Loucy (cell line): ENCODE measurements around the gene AFF3.
A peak's percentile ranks its signal among the peaks of the same experiment; 100 is the strongest.

Experiments
- H2AFZ ChIP-seq: fragments of 200-600 bp; sonication (generic); 2 replicates; pipeline ENCODE4 v1.6.0; 2016; ENCODE audit warnings: antibody characterized with exemption, mild to moderate bottlenecking, low read length, moderate library complexity
- H3F3A ChIP-seq: fragments of 200-600 bp; 2 replicates; pipeline ENCODE4 v1.6.0; 2016; ENCODE audit warnings: antibody characterized with exemption, low read depth, mild to moderate bottlenecking
- H3K27me3 ChIP-seq: fragments of 200-600 bp; sonication (generic); 2 replicates; pipeline ENCODE4 v1.6.1; 2014; ENCODE audit warnings: low read length, mild to moderate bottlenecking; ENCODE audit not compliant: insufficient read depth, poor library complexity, severe bottlenecking
- H3K36me3 ChIP-seq: fragments of 200-600 bp; sonication (generic); 2 replicates; pipeline ENCODE4 v1.6.1; 2016; ENCODE audit warnings: low read length; ENCODE audit not compliant: insufficient read depth
- H3K4me1 ChIP-seq: fragments of 200-600 bp; sonication (generic); 2 replicates; pipeline ENCODE4 v1.5.1; 2014; ENCODE audit warnings: low read length, mild to moderate bottlenecking; ENCODE audit not compliant: insufficient read depth, poor library complexity, severe bottlenecking
- H3K4me2 ChIP-seq: fragments of 200-600 bp; sonication (generic); 2 replicates; pipeline ENCODE4 v1.6.0; 2014; ENCODE audit warnings: antibody characterized with exemption, low read length, low read depth, mild to moderate bottlenecking; ENCODE audit not compliant: poor library complexity, severe bottlenecking
- H3K4me3 ChIP-seq: fragments of 200-600 bp; sonication (generic); 2 replicates; pipeline ENCODE4 v1.5.1; 2014; ENCODE audit warnings: low read length, mild to moderate bottlenecking, mixed read lengths; ENCODE audit not compliant: poor library complexity, severe bottlenecking
- H3K79me2 ChIP-seq: fragments of 200-600 bp; sonication (generic); 2 replicates; pipeline ENCODE4 v1.6.1; 2014; ENCODE audit warnings: low read length; ENCODE audit not compliant: insufficient read depth
- H3K9ac ChIP-seq: fragments of 200-600 bp; sonication (generic); 2 replicates; pipeline ENCODE4 v1.6.0; 2014; ENCODE audit warnings: mild to moderate bottlenecking, low read depth, low read length, moderate library complexity; ENCODE audit not compliant: poor library complexity, severe bottlenecking
- H3K9me2 ChIP-seq: fragments of 200-600 bp; sonication (generic); replicated peaks from 2 replicates; pipeline ENCODE4 v1.6.1; 2016; ENCODE audit warnings: low read depth, low read length, mixed read lengths
- H3K9me3 ChIP-seq: fragments of 200-600 bp; sonication (generic); 2 replicates; pipeline ENCODE4 v1.6.1; 2014; ENCODE audit warnings: mild to moderate bottlenecking, antibody characterized with exemption, low read length, low read depth; ENCODE audit not compliant: insufficient read depth
- H4K20me1 ChIP-seq: fragments of 200-600 bp; sonication (generic); 2 replicates; pipeline ENCODE4 v1.6.0; 2014; ENCODE audit warnings: antibody characterized with exemption, low read length, mild to moderate bottlenecking; ENCODE audit not compliant: insufficient read depth, poor library complexity, severe bottlenecking
- CTCF ChIP-seq: fragments of 200-600 bp; sonication (generic); conservative IDR thresholded peaks from 2 replicates; pipeline ENCODE4 v1.5.1; 2014; ENCODE audit warnings: mild to moderate bottlenecking, antibody characterized with exemption, low read length
- EZH2phosphoT487 ChIP-seq: fragments of 200-600 bp; IDR thresholded peaks from 2 replicates; pipeline ENCODE4 v1.6.1; 2018; ENCODE audit warnings: antibody characterized with exemption, mild to moderate bottlenecking, moderate library complexity, borderline replicate concordance

The AFF3 gene

GRCh38 chr2:100107440-100107839, 35.0 kb downstream of the AFF3 start:
- no peak for TF ChIP-seq CTCF
- TF ChIP-seq EZH2phosphoT487: no peak
- no peaks in the 10 kb centered on the region for H3K36me3 ChIP-seq
- no peaks in the 10 kb centered on the region for H4K20me1 ChIP-seq
- no peak overlapping the region for H2AFZ ChIP-seq
- H3K79me2 ChIP-seq: no peaks in the 10 kb centered on the region
- H3K9me3 ChIP-seq: no peaks in the 10 kb centered on the region
- H3F3A ChIP-seq: no peaks in the 10 kb centered on the region
- no peak overlapping the region for H3K4me3 ChIP-seq
- no peaks in the 10 kb centered on the region for H3K9me2 ChIP-seq
- no peaks in the 10 kb centered on the region for H3K4me1 ChIP-seq
- no peak overlapping the region for H3K9ac ChIP-seq
- no peaks in the 10 kb centered on the region for H3K27me3 ChIP-seq
- H3K4me2 ChIP-seq: no peak overlapping the region

- no peaks in the 10 kb centered on the region for H3K79me2 ChIP-seq
- no peaks in the 10 kb centered on the region for H3F3A ChIP-seq
- H3K9ac ChIP-seq: no peak overlapping the region
- no peaks in the 10 kb centered on the region for H3K4me1 ChIP-seq
- H2AFZ ChIP-seq: no peak overlapping the region
- TF ChIP-seq EZH2phosphoT487: no peak
- TF ChIP-seq CTCF: no peak
- H3K9me3 ChIP-seq: no peaks in the 10 kb centered on the region
- H3K27me3 ChIP-seq: no peaks in the 10 kb centered on the region
- H3K4me2 ChIP-seq: no peak overlapping the region
- no peaks in the 10 kb centered on the region for H3K9me2 ChIP-seq
- no peaks in the 10 kb centered on the region for H3K36me3 ChIP-seq
- no peaks in the 10 kb centered on the region for H4K20me1 ChIP-seq
- no peak overlapping the region for H3K4me3 ChIP-seq
Measured at GRCh38 chr2:100106460-100106859, 35.9 kb downstream of the AFF3 start.

- Histone ChIP-seq H2AFZ (no peak overlapping the region), H3F3A (no peaks in the 10 kb centered on the region), H3K27me3 (no peaks in the 10 kb centered on the region), H3K4me3 (peak overlapping the region; percentile 68), H3K9me3 (no peaks in the 10 kb centered on the region), H3K79me2 (no peaks in the 10 kb centered on the region), H3K4me2 (no peak overlapping the region), H3K4me1 (no peaks in the 10 kb centered on the region), H3K9ac (no peak overlapping the region), H4K20me1 (no peaks in the 10 kb centered on the region), H3K9me2 (no peaks in the 10 kb centered on the region), H3K36me3 (no peaks in the 10 kb centered on the region)
- TF ChIP-seq EZH2phosphoT487 (no peak), CTCF (no peak)
Measured at GRCh38 chr2:100105678-100106054, 36.7 kb downstream of the AFF3 start.
